Measurements from ENCODE around the gene PLEKHO2. TPM values are rescaled to one million over a fixed set of nuclear protein-coding genes. Genes with fewer than 3 reads are reported as not detected.

The PLEKHO2 gene
- total RNA-seq, 5 donors from 2014 or later (not counting 1 experiment from before 2014, with no cell fraction given) = 9.2 to 22.7 (median 17.1) TPM

DNA sequence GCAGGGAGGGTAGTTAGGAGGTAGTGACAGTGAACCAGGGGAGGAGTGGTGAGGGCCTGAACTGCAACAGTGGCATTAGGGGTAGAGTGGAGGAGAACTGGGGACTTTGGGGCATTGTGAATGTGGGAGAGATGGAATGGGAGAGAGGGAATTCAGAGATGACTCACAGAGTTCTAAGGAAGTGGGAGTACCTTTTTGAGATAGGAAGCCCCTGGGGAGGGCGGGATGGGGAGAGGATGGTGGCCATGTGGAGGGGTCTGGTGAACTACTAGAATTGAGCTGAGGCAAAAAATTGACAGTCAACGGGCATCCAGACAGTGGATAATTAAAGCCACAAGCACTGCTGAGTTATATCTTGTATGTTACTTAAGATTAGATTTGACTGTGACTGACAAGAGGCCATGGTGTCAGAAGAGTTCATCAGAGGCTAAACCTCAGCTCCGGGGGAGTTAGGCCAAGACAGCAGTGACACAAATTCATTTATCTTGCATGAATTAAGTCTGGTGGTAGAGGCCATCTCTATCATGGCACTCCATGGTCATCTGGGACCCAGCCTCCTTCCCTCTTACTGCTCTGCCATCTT, 34.0 kb downstream of the PLEKHO2 start:
- H3K27ac ChIP-seq (ENCODE audit: low read length) = no peak overlapping the region

DNA sequence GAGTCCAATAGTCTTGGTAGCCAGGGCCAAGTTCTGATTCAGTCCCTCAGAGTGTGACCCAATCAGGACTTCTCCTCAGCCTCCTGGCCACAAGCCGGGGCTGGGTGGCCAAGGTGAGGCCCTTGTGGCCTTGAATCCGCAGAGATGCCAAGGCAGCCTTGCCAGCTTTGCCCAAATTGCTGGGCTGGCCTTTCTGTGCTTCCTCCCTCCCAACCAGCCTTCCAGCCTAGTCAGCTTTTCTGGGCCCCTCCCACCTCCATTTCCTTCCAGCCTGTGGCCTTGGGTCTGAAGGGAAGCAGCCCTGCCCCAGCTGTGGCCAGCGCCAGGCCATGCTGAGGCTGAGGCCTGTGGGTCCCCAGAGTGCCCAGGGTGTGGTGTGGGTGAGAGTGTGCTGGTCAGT, 35.7 kb downstream of the PLEKHO2 start:
- DNase-seq = peak in 1 of 35 experiments; percentile 20
- no peak for ATAC-seq (replicated peaks in 1 of 4)

More for the DNA sequence above, 34.0 kb downstream of the PLEKHO2 start:
- Histone ChIP-seq H3K4me3 (ENCODE audit: control insufficient read depth in 1 of 2, extremely low read depth in 1 of 2, low read length in 1 of 2) (no peak overlapping the region), H3K27me3 (replicated peaks in 1 of 2; ENCODE audit: control insufficient read depth in 2 of 2, extremely low read depth in 1 of 2, insufficient read depth in 2 of 2, low read length in 1 of 2) (no peaks in the 10 kb centered on the region), H3K9me3 (no peaks in the 10 kb centered on the region), H3K4me1 (ENCODE audit: control insufficient read depth in 1 of 2, extremely low read depth in 1 of 2, insufficient read depth in 2 of 2, low read length in 2 of 2) (peaks cover 0 to 24% of the 10 kb centered on the region in 2 experiments), H3K36me3 (ENCODE audit: control insufficient read depth in 2 of 2, extremely low read depth in 1 of 2, insufficient read depth in 1 of 2, low read length in 1 of 2) (peaks cover 0 to under 1% of the 10 kb centered on the region in 2 donors)
- no peaks in the 10 kb centered on the region for H3K36me3 Mint-ChIP-seq
- ChIA-PET CTCF (no interaction called here), POLR2A (no interaction called here)
- no peaks in the 10 kb centered on the region for H3K9me3 Mint-ChIP-seq
- 90% methylated on average over 2 of the region's 3 CpGs for WGBS (ENCODE audit: insufficient coverage)
- H3K27me3 Mint-ChIP-seq = no peaks in the 10 kb centered on the region
- ATAC-seq (replicated peaks in 1 of 4) (no peak), DNase-seq (no peak)
- no peak overlapping the region for H3K4me3 Mint-ChIP-seq
- peaks cover 0 to 26% (median 5%) of the 10 kb centered on the region in 3 donors for H3K4me1 Mint-ChIP-seq
- no peak overlapping the region for H3K27ac Mint-ChIP-seq

DNA sequence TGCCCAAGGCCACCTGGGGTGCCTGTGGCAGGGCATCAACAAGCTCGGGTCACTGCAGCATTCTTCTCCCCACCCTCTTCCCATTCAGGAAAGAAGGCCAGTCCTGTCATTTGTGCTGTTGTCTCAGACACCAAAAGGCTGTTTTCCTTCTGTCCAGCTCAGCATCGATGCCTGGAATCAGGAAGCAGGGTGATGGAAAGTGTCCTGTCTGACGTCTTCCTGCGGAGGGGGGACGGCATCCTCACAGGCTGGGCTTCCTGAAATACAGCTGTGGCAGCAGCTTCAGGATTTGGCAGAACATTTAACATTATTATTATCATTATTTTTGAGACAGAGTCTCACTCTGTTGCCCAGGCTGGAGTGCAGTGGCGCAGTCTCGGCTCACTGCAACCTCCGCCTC, 37.0 kb downstream of the PLEKHO2 start:
- H3K4me1 Mint-ChIP-seq = peaks cover 26 to 44% (median 27%) of the 10 kb centered on the region in 3 donors
- CTCF ChIA-PET = interaction anchor here (0.6 to 0.7 kb wide), 2 partner anchors 13 to 174 kb away, joined by 3 to 7 read pairs; no protein-coding TSS in a partner anchor
- no peak overlapping the region for H3K27ac Mint-ChIP-seq
- no peaks in the 10 kb centered on the region for H3K36me3 Mint-ChIP-seq
- no peak for ATAC-seq (replicated peaks in 1 of 4)
- POLR2A ChIA-PET = no interaction called here
- H3K36me3 ChIP-seq (ENCODE audit: control insufficient read depth in 2 of 2, extremely low read depth in 1 of 2, insufficient read depth in 1 of 2, low read length in 1 of 2) = no peaks in the 10 kb centered on the region
- no peak for DNase-seq
- peaks cover 13 to 45% of the 10 kb centered on the region in 2 experiments for H3K4me1 ChIP-seq (ENCODE audit: control insufficient read depth in 1 of 2, extremely low read depth in 1 of 2, insufficient read depth in 2 of 2, low read length in 2 of 2)
- no peaks in the 10 kb centered on the region for H3K27me3 Mint-ChIP-seq
- no peaks in the 10 kb centered on the region for H3K9me3 ChIP-seq
- no peaks in the 10 kb centered on the region for H3K27me3 ChIP-seq (replicated peaks in 1 of 2; ENCODE audit: control insufficient read depth in 2 of 2, extremely low read depth in 1 of 2, insufficient read depth in 2 of 2, low read length in 1 of 2)
- no peaks in the 10 kb centered on the region for H3K9me3 Mint-ChIP-seq
- H3K4me3 Mint-ChIP-seq = no peak overlapping the region
- 100% methylated on average over 3 of the region's 8 CpGs for WGBS (ENCODE audit: insufficient coverage)
- no peak overlapping the region for H3K27ac ChIP-seq (ENCODE audit: low read length)
- H3K4me3 ChIP-seq (ENCODE audit: control insufficient read depth in 1 of 2, extremely low read depth in 1 of 2, low read length in 1 of 2) = no peak overlapping the region

More for the DNA sequence above, 35.7 kb downstream of the PLEKHO2 start:
- H3K4me3 Mint-ChIP-seq = no peak overlapping the region
- H3K36me3 ChIP-seq (ENCODE audit: control insufficient read depth in 2 of 2, extremely low read depth in 1 of 2, insufficient read depth in 1 of 2, low read length in 1 of 2) = no peaks in the 10 kb centered on the region
- H3K4me3 ChIP-seq (ENCODE audit: control insufficient read depth in 1 of 2, extremely low read depth in 1 of 2, low read length in 1 of 2) = no peak overlapping the region
- no peaks in the 10 kb centered on the region for H3K27me3 Mint-ChIP-seq
- H3K27ac ChIP-seq (ENCODE audit: low read length) = no peak overlapping the region
- H3K4me1 Mint-ChIP-seq = peaks cover 13 to 37% (median 15%) of the 10 kb centered on the region in 3 donors
- H3K4me1 ChIP-seq (ENCODE audit: control insufficient read depth in 1 of 2, extremely low read depth in 1 of 2, insufficient read depth in 2 of 2, low read length in 2 of 2) = peaks cover 6 to 40% of the 10 kb centered on the region in 2 experiments
- ChIA-PET POLR2A (no interaction called here), CTCF (interaction anchor here in 1 of 2 donors (0.5 kb wide), 1 partner anchor 116 kb away, joined by 8 read pairs; no protein-coding TSS in a partner anchor)
- no peaks in the 10 kb centered on the region for H3K9me3 ChIP-seq
- H3K27ac Mint-ChIP-seq = peak overlapping the region in 1 of 2 donors; percentile 72
- 54% methylated on average over 3 of the region's 3 CpGs for WGBS (ENCODE audit: insufficient coverage)
- no peaks in the 10 kb centered on the region for H3K27me3 ChIP-seq (replicated peaks in 1 of 2; ENCODE audit: control insufficient read depth in 2 of 2, extremely low read depth in 1 of 2, insufficient read depth in 2 of 2, low read length in 1 of 2)
- H3K9me3 Mint-ChIP-seq = no peaks in the 10 kb centered on the region
- no peaks in the 10 kb centered on the region for H3K36me3 Mint-ChIP-seq

DNA sequence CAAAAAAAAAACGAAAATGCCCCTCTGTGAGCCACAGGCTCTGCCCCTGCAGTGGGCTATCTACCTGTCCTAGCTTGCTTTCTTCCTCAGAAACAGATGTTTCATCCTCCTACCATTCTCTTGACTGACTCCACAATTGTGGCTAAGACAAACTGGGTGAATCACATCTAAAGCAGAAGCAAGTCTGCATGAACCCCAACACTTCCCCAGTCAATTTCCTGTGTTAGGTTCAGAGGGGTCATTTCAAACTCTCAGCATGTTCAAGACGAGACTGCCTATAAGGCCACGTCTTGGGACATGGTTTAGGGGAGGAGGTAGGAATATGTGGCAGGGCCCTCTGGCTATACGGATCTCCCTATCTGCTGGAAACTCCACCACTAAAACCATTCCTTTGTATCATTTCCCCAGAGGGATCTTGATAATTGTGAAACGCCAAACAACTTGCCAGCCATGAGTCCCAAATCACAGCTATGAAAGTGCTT, 41.4 kb downstream of the PLEKHO2 start:
- ChIA-PET POLR2A (interaction anchor here in 1 of 2 donors (0.5 kb wide), 1 partner anchor 9 kb away, joined by 4 read pairs; no protein-coding TSS in a partner anchor), CTCF (interaction anchor here (0.7 to 2.3 kb wide), 3 partner anchors 8 to 45 kb away, joined by 3 to 12 read pairs (median 10); no protein-coding TSS in a partner anchor)
- no peaks in the 10 kb centered on the region for H3K9me3 ChIP-seq
- no peaks in the 10 kb centered on the region for H3K36me3 Mint-ChIP-seq
- no peaks in the 10 kb centered on the region for H3K9me3 Mint-ChIP-seq
- H3K4me3 Mint-ChIP-seq = peak overlapping the region in 2 of 3 donors; percentile 3 to 27
- H3K27me3 ChIP-seq (replicated peaks in 1 of 2; ENCODE audit: control insufficient read depth in 2 of 2, extremely low read depth in 1 of 2, insufficient read depth in 2 of 2, low read length in 1 of 2) = no peaks in the 10 kb centered on the region
- ATAC-seq (replicated peaks in 1 of 4) (peak; percentile 63 to 74 (median 66)), DNase-seq (peak in 4 of 35 experiments; percentile 15 to 65 (median 32))
- no peaks in the 10 kb centered on the region for H3K36me3 ChIP-seq (ENCODE audit: control insufficient read depth in 2 of 2, extremely low read depth in 1 of 2, insufficient read depth in 1 of 2, low read length in 1 of 2)
- H3K27me3 Mint-ChIP-seq = no peaks in the 10 kb centered on the region
- peak overlapping the region; percentile 70 to 88 for H3K27ac Mint-ChIP-seq
- 0% methylated on average over 1 of the region's 5 CpGs for WGBS (ENCODE audit: insufficient coverage)
- H3K4me3 ChIP-seq (ENCODE audit: control insufficient read depth in 1 of 2, extremely low read depth in 1 of 2, low read length in 1 of 2) = no peak overlapping the region
- peaks cover 19 to 40% of the 10 kb centered on the region in 2 experiments for H3K4me1 ChIP-seq (ENCODE audit: control insufficient read depth in 1 of 2, extremely low read depth in 1 of 2, insufficient read depth in 2 of 2, low read length in 2 of 2)
- peaks cover 32 to 34% (median 33%) of the 10 kb centered on the region in 3 donors for H3K4me1 Mint-ChIP-seq
- H3K27ac ChIP-seq (ENCODE audit: low read length) = peak overlapping the region; percentile 36

DNA sequence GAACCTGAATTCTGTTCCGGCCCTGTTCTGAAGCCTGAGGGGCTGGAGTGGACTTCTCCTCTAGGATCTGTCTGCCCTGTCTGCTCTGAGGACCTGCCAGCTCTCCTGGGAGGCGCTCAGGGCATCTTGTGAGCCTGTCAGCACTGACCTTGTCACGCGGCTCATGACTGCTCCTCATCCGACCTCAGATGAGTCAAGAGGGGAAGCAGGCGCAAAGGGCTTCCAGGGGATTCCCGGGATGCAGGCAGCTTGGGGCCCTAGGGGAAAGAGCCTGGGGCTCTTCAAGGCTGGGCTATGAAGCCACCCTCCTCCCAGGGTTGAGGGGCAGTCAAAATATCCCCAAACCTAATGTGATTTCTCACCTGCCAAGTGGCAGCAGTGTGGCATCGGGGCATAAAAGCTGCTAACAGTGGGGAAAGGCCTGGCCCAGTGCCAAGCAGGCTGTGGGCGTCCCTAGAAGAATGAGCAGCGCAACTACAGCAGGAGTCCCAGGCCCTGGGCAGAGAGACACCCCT, 42.3 kb downstream of the PLEKHO2 start:
- H3K27ac ChIP-seq (ENCODE audit: low read length) = peak overlapping the region; percentile 36
- Mint-ChIP-seq H3K27ac (peak overlapping the region; percentile 32 to 88), H3K9me3 (no peaks in the 10 kb centered on the region), H3K4me1 (peaks cover 32 to 33% (median 33%) of the 10 kb centered on the region in 3 donors), H3K27me3 (no peaks in the 10 kb centered on the region), H3K4me3 (peak overlapping the region in 1 of 3 donors; percentile 27), H3K36me3 (no peaks in the 10 kb centered on the region)
- POLR2A ChIA-PET = interaction anchor here in 1 of 2 donors (0.5 to 0.8 kb wide), 2 partner anchors 8 to 189 kb away, joined by 3 to 4 read pairs; no protein-coding TSS in a partner anchor
- peak; percentile 54 to 72 (median 55) for ATAC-seq (replicated peaks in 1 of 4)
- WGBS (ENCODE audit: insufficient coverage) = 31% methylated on average over 6 of the region's 10 CpGs
- no peaks in the 10 kb centered on the region for H3K36me3 ChIP-seq (ENCODE audit: control insufficient read depth in 2 of 2, extremely low read depth in 1 of 2, insufficient read depth in 1 of 2, low read length in 1 of 2)
- CTCF ChIA-PET = interaction anchor here in 1 of 2 donors (0.9 kb wide), 1 partner anchor 10 kb away, joined by 3 read pairs; no protein-coding TSS in a partner anchor
- no peaks in the 10 kb centered on the region for H3K27me3 ChIP-seq (replicated peaks in 1 of 2; ENCODE audit: control insufficient read depth in 2 of 2, extremely low read depth in 1 of 2, insufficient read depth in 2 of 2, low read length in 1 of 2)
- H3K4me1 ChIP-seq (ENCODE audit: control insufficient read depth in 1 of 2, extremely low read depth in 1 of 2, insufficient read depth in 2 of 2, low read length in 2 of 2) = peaks cover 19 to 35% of the 10 kb centered on the region in 2 experiments
- no peaks in the 10 kb centered on the region for H3K9me3 ChIP-seq
- DNase-seq = peak; percentile 37 to 84 (median 70)
- H3K4me3 ChIP-seq (ENCODE audit: control insufficient read depth in 1 of 2, extremely low read depth in 1 of 2, low read length in 1 of 2) = no peak overlapping the region

DNA sequence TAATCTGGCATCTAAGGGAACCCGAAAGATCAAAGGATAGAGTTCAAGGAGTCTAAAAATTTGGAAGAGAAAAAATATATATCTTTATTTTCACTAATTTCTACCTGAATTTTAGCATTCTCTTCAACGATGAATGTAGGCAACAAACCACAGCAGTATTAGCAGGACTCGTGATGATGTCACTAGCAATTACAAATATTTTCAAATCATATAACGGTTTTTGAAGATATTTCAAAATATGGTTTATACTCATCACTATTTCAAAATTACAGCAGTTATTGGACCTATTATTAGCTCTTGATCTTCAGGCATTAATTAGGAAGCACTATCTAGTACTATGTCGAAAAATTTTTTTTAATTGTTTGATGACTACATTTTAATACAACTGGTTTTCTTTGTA, 43.0 kb downstream of the PLEKHO2 start:
- Histone ChIP-seq H3K4me3 (ENCODE audit: control insufficient read depth in 1 of 2, extremely low read depth in 1 of 2, low read length in 1 of 2) (no peak overlapping the region), H3K27ac (ENCODE audit: low read length) (peak overlapping the region; percentile 36), H3K27me3 (replicated peaks in 1 of 2; ENCODE audit: control insufficient read depth in 2 of 2, extremely low read depth in 1 of 2, insufficient read depth in 2 of 2, low read length in 1 of 2) (no peaks in the 10 kb centered on the region), H3K36me3 (ENCODE audit: control insufficient read depth in 2 of 2, extremely low read depth in 1 of 2, insufficient read depth in 1 of 2, low read length in 1 of 2) (no peaks in the 10 kb centered on the region), H3K9me3 (no peaks in the 10 kb centered on the region), H3K4me1 (ENCODE audit: control insufficient read depth in 1 of 2, extremely low read depth in 1 of 2, insufficient read depth in 2 of 2, low read length in 2 of 2) (peaks cover 19 to 35% of the 10 kb centered on the region in 2 experiments)
- ATAC-seq (replicated peaks in 1 of 4) (no peak), DNase-seq (no peak)
- Mint-ChIP-seq H3K4me1 (peaks cover 32 to 33% (median 33%) of the 10 kb centered on the region in 3 donors), H3K4me3 (no peak overlapping the region), H3K27me3 (no peaks in the 10 kb centered on the region), H3K27ac (peak overlapping the region in 1 of 2 donors; percentile 88), H3K36me3 (no peaks in the 10 kb centered on the region), H3K9me3 (no peaks in the 10 kb centered on the region)
- ChIA-PET POLR2A (interaction anchor here in 1 of 2 donors (0.8 kb wide), 1 partner anchor 189 kb away, joined by 3 read pairs; no protein-coding TSS in a partner anchor), CTCF (interaction anchor here in 1 of 2 donors (0.9 kb wide), 1 partner anchor 9 kb away, joined by 3 read pairs; no protein-coding TSS in a partner anchor)
- no CpG with 5 or more reads among the region's 5 CpGs for WGBS (ENCODE audit: insufficient coverage)

Measured in T-cell (primary cell).